Hematopoietic multipotent progenitor cell (in vitro differentiated cells): ENCODE results near the gene MRTO4. TPM values are rescaled to one million over a fixed set of nuclear protein-coding genes. Genes with fewer than 3 reads are reported as not detected.

Experiments
- DNase-seq, 3 donors: peaks; one replicate each; pipeline ENCODE4 v3.0.0-alpha.2; 2011 to 2015; ENCODE audit warnings: low read depth in 2 of 3, low spot score in 2 of 3
- small RNA-seq: library from RNA; depleted of rRNA; stranded (forward); fragments of <200 nt; gene quantifications from one replicate; pipeline ENCODE3, GENCODE V24; 2012
- total RNA-seq: library from RNA; depleted of rRNA; stranded (reverse); fragments of >200 nt; gene quantifications from one replicate; pipeline ENCODE4 v1.2.3, GENCODE V29; 2012

Gene MRTO4
- total RNA-seq, 1 donor, result 21.0 TPM

DNA sequence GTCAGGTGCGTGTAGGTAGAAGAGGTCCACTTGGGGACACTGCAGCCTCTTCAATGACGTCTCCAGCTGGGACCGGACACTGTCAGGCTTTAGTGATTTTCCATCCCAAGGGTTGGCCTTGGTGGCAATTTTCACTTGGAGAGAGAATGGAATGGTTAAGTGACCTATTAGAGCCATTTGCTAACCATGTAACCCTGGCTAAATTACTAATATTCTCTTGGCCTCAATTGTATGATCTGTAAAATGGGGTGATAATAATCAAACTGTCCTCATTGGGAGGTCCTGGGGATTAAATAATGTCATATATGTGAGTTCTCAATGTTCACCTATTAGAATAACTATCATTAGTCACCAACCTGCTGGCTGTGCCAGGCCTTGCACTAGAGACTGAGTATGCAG is 56.9 kb downstream of the MRTO4 start:
- no peak for DNase-seq

GRCh38 chr1:19309123-19309813 is 57.7 kb downstream of the MRTO4 start:
- DNase-seq, result no peak

Small RNAs within 50 kb of the gene (small RNA-seq; reads per million reads assigned to genes)
- not detected for gene RNU6-1099P

Other genes with a start within 250 kb of the MRTO4 start
- 139 TPM for gene UBR4, start 41.5 kb upstream of the MRTO4 start, total RNA-seq
- 57.9 TPM for gene EMC1, start 281 bp upstream of the MRTO4 start, total RNA-seq
- 0.54 TPM for gene AKR7A3, start 37.0 kb downstream of the MRTO4 start, total RNA-seq
- 66.0 TPM for gene AKR7A2, start 60.3 kb downstream of the MRTO4 start, total RNA-seq
- gene SLC66A1, start 60.5 kb downstream of the MRTO4 start, total RNA-seq, result 21.5 TPM
- gene CAPZB, start 233.7 kb downstream of the MRTO4 start, total RNA-seq, result 102 TPM